GM19397 (cell line): Measurements from ENCODE around the gene HOXD12.

Experiments
- ATAC-seq: cut with Tn5 transposase; IDR thresholded peaks from one replicate; pipeline ENCODE4 v1.9.1; 2021; ENCODE audit warnings: mild to moderate bottlenecking, moderate library complexity; ENCODE audit not compliant: unreplicated experiment

HOXD12 gene

GRCh38 chr2:176147210-176147799 is 47.7 kb downstream of the HOXD12 start:
- ATAC-seq: no peak

- ATAC-seq: no peak
Measured at GRCh38 chr2:176147800-176148496, 48.4 kb downstream of the HOXD12 start.

GRCh38 chr2:176148751-176149421 is 49.3 kb downstream of the HOXD12 start:
- no peak for ATAC-seq

GRCh38 chr2:176149481-176149938 is 49.9 kb downstream of the HOXD12 start:
- no peak for ATAC-seq

GRCh38 chr2:176149939-176150583 is 50.5 kb downstream of the HOXD12 start:
- no peak for ATAC-seq

- no peak for ATAC-seq
Measured at GRCh38 chr2:176150584-176151441, 51.2 kb downstream of the HOXD12 start.

GRCh38 chr2:176151442-176152287 is 52.1 kb downstream of the HOXD12 start, which contains the start of gene HOXD4:
Gene HOXD4, plus strand, starts transcription at chr2:176151550. Its CDS starts 84 bp downstream, at chr2:176151634.
- no peak for ATAC-seq
